HepG2 (cell line): Measurements from ENCODE around the gene C21orf58. TPM values are rescaled to one million over a fixed set of nuclear protein-coding genes. Genes with fewer than 3 reads are reported as not detected.

Experiments
- ATAC-seq: fragments of 200-7000 bp; cut with Tn5 transposase; 3 replicates; pipeline ENCODE4 v1.9.1; 2020; ENCODE audit warnings: mild to moderate bottlenecking, moderate library complexity
- BruUV-seq: library from RNA; stranded (reverse); fragments of 400-500 nt; replicated peaks from 2 replicates; lab custom pipeline; 2021; lab: Mats Ljungman, UMichigan
- CTCF ChIA-PET: fragments of 300-600 bp; formaldehyde crosslinking; extraction: SDS; loops from one replicate; lab custom pipeline; 2021; ENCODE audit warnings: low total read pairs, inconsistent platforms, low intra/inter-chr PET ratio; lab: Yijun Ruan, JAX
- POLR2A ChIA-PET: fragments of 350-600 bp; sonication (Branson Sonifier 250); formaldehyde crosslinking; loops from one replicate; lab custom pipeline; 2020; ENCODE audit warnings: antibody characterized with exemption, inconsistent platforms; lab: Yijun Ruan, JAX
- DNase-seq: peaks from one replicate; pipeline ENCODE4 v3.0.0-alpha.2; 2015; ENCODE audit warnings: low spot score
- FAIRE-seq: peaks from 3 replicates; lab custom pipeline; 2011; peaks lifted over from hg19 to GRCh38; lab: Jason Lieb, UNC
- H2AFZ ChIP-seq: one replicate; pipeline ENCODE4 v1.6.1; 2011; ENCODE audit warnings: low read length, inconsistent platforms
- H3K27ac ChIP-seq: fragments of 300-600 bp; 3 replicates; pipeline ENCODE4 v1.8.0; 2011; ENCODE audit warnings: mixed run types, mild to moderate bottlenecking, mixed read lengths, low read length, inconsistent platforms; ENCODE audit not compliant: insufficient read depth; ENCODE audit errors: extremely low read length
- H3K27me3 ChIP-seq, 2 experiments: fragments of 200-600 bp in 1 of 2; 2 replicates in 1 of 2; 3 replicates in 1 of 2; pipeline versions ENCODE4 v1.6.0 to v1.8.0; 2011; ENCODE audit warnings: low read length in 2 of 2, mild to moderate bottlenecking in 2 of 2, moderate library complexity in 2 of 2, inconsistent platforms in 1 of 2; ENCODE audit not compliant: insufficient read depth in 2 of 2, control insufficient read depth in 1 of 2
- H3K36me3 ChIP-seq, 2 experiments: fragments of 200-600 bp in 1 of 2; replicated peaks in 1 of 2; 2 replicates in 1 of 2; 3 replicates in 1 of 2; pipeline versions ENCODE4 v1.5.1 to v1.8.0; 2011; ENCODE audit warnings: low read length in 2 of 2, inconsistent platforms in 1 of 2; ENCODE audit not compliant: insufficient read depth in 2 of 2, control insufficient read depth in 1 of 2
- H3K4me1 ChIP-seq: 2 replicates; pipeline ENCODE4 v1.5.1; 2012; ENCODE audit warnings: low read length, inconsistent platforms; ENCODE audit not compliant: insufficient read depth
- H3K4me2 ChIP-seq: 2 replicates; pipeline ENCODE4 v1.6.0; 2011; ENCODE audit warnings: low read depth, low read length, inconsistent platforms
- H3K4me3 ChIP-seq, 3 experiments: fragments of 200-600 bp in 1 of 3; sonication (generic), shearing (Covaris generic) in 1 of 3; replicated peaks in 1 of 3; 2 replicates each; pipeline ENCODE4 v1.5.1; 2011 to 2016; ENCODE audit warnings: low read length in 3 of 3, inconsistent platforms in 2 of 3, low read depth in 2 of 3, mild to moderate bottlenecking in 2 of 3, control low read depth in 1 of 3, mixed read lengths in 1 of 3; ENCODE audit not compliant: insufficient read depth in 1 of 3
- H3K79me2 ChIP-seq: one replicate; pipeline ENCODE4 v1.6.1; 2011; ENCODE audit warnings: low read length, inconsistent platforms; ENCODE audit not compliant: insufficient read depth
- H3K9ac ChIP-seq: 2 replicates; pipeline ENCODE4 v1.6.0; 2011; ENCODE audit warnings: mild to moderate bottlenecking, low read depth, low read length, inconsistent platforms; ENCODE audit not compliant: insufficient read depth
- H3K9me3 ChIP-seq: 2 replicates; pipeline ENCODE4 v1.5.1; 2012; ENCODE audit warnings: mild to moderate bottlenecking, low read length
- H4K20me1 ChIP-seq: 2 replicates; pipeline ENCODE4 v1.6.0; 2011; ENCODE audit warnings: inconsistent platforms, mild to moderate bottlenecking, low read length, moderate library complexity; ENCODE audit not compliant: insufficient read depth
- CBX2 ChIP-seq, 2 experiments: fragments of 200-600 bp in 1 of 2; sonication (generic); formaldehyde crosslinking in 1 of 2; IDR thresholded peaks; 2 replicates each; pipeline versions ENCODE4 v1.7.0 to v1.8.1; 2018 to 2022; ENCODE audit warnings: low read depth in 2 of 2, low read length in 1 of 2, mild to moderate bottlenecking in 1 of 2, missing genetic modification reagents in 1 of 2
- HNF1A ChIP-seq, 2 experiments: sonication (generic) in 1 of 2; formaldehyde crosslinking in 1 of 2; IDR thresholded peaks; 2 replicates each; pipeline versions ENCODE4 v1.4.0 to v1.6.1; 2016 to 2020; ENCODE audit warnings: borderline replicate concordance in 1 of 2, low read depth in 1 of 2, mild to moderate bottlenecking in 1 of 2, missing genetic modification reagents in 1 of 2
- HNF1B ChIP-seq: sonication (generic); formaldehyde crosslinking; IDR thresholded peaks from 2 replicates; pipeline ENCODE4 v1.5.1; 2020; ENCODE audit warnings: mild to moderate bottlenecking, moderate library complexity, missing genetic modification reagents
- KAT2B ChIP-seq: fragments of 150-350 bp; IDR thresholded peaks from 2 replicates; pipeline ENCODE4 v1.6.1; 2014; ENCODE audit warnings: low read depth, low read length, borderline replicate concordance
- NONO ChIP-seq, 2 experiments: fragments of 450-650 bp in 1 of 2; sonication (generic) in 1 of 2; formaldehyde crosslinking in 1 of 2; IDR thresholded peaks in 1 of 2; conservative IDR thresholded peaks in 1 of 2; 2 replicates each; pipeline versions ENCODE4 v1.6.1 to v1.8.0; 2017 to 2022; ENCODE audit warnings: mild to moderate bottlenecking in 1 of 2, missing genetic modification reagents in 1 of 2, moderate library complexity in 1 of 2
- PHF8 ChIP-seq: sonication (generic); formaldehyde crosslinking; IDR thresholded peaks from 2 replicates; pipeline ENCODE4 v1.5.0; 2020; ENCODE audit warnings: missing genetic modification reagents
- TBP ChIP-seq: sonication (generic); formaldehyde crosslinking; IDR thresholded peaks from 2 replicates; pipeline ENCODE4 v1.5.0; 2020; ENCODE audit warnings: missing genetic modification reagents
- ZEB1 ChIP-seq: IDR thresholded peaks from 2 replicates; pipeline ENCODE4 v1.6.1; 2012; ENCODE audit warnings: mild to moderate bottlenecking, low read depth, inconsistent platforms; ENCODE audit not compliant: insufficient replicate concordance
- ZNF652 ChIP-seq: IDR thresholded peaks from 2 replicates; pipeline ENCODE4 v1.6.1; 2016; ENCODE audit warnings: low read depth, borderline replicate concordance
- WGBS: methylation state at CpG from one replicate; pipeline ENCODE4 v1.1.6; 2017; ENCODE audit warnings: low lambda C conversion rate; 5-methylcytosine and 5-hydroxymethylcytosine counted together
- in situ Hi-C: cut with HindIII; loops from 2 replicates; pipeline ENCODE4 v1.10.0; 2017; ENCODE audit warnings: low pct_unique_long_range_greater_than_20kb; ENCODE audit not compliant: extremely low pct_ligation_motif_present
- intact Hi-C: fragments of 100-400 bp; cut with micrococcal nuclease; formaldehyde crosslinking; loops from one replicate; pipeline ENCODE4 v1.10.0; 2022; ENCODE audit not compliant: unreplicated experiment
- polyA plus RNA-seq, 8 experiments: library from polyadenylated mRNA; depleted of rRNA in 3 of 8; stranded (reverse) in 7 of 8; unstranded in 1 of 8; fragments of >200 nt; fragmentation: Illumina TruSeq in 4 of 8; extraction: Trizol in 4 of 8; gene quantifications; 2 replicates each; pipeline versions ENCODE4 v1.2.1 to v1.2.3, GENCODE V29; 2011 to 2016; ENCODE audit warnings: low read depth in 4 of 8, missing spikeins in 1 of 8, mixed read lengths in 1 of 8; ENCODE audit not compliant: insufficient read depth in 1 of 8
- total RNA-seq, 5 experiments: library from RNA; depleted of rRNA; stranded (reverse); fragments of >200 nt; fragmentation: Illumina TruSeq; extraction: Trizol; gene quantifications; 2 replicates each; pipeline ENCODE4 v1.2.3, GENCODE V29; 2016; ENCODE audit warnings: low read depth in 1 of 5
- TF ChIP-seq, protein P1 (sequence below): IDR thresholded peaks from 2 replicates; pipeline ENCODE4 v1.6.1; 2016; ENCODE audit warnings: mild to moderate bottlenecking
- TF ChIP-seq, protein P2 (sequence below): sonication (generic); formaldehyde crosslinking; IDR thresholded peaks from 2 replicates; pipeline ENCODE4 v1.4.0; 2020; ENCODE audit warnings: missing genetic modification reagents, mild to moderate bottlenecking, borderline replicate concordance

The C21orf58 gene
- total and polyA plus RNA-seq, 2 of the 13 experiments (the other 11 are each of a cell fraction or from before 2014, with no cell fraction given): 3.5 to 6.8 TPM

DNA sequence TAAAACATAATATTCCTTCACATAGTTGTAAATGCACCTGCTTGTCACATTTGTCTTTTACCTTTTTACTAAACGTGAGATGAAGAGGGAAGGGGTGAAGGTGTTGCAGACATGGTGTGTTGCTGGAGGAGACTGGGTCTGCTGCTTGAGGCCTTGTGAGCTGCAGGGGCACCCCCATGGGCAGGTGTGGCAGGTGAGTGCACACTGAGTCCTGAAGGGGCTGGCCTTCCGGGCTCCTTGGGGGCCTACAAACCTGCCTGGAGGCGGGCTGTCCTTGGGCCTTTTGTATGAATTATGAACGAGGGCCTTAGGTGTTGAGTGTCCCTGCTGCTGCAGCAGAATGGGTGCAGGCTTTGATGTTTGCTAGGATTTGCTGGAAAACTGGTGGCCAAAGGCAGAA lies 4.0 kb upstream of the C21orf58 start (continued):
- TF ChIP-seq, protein P1, sequence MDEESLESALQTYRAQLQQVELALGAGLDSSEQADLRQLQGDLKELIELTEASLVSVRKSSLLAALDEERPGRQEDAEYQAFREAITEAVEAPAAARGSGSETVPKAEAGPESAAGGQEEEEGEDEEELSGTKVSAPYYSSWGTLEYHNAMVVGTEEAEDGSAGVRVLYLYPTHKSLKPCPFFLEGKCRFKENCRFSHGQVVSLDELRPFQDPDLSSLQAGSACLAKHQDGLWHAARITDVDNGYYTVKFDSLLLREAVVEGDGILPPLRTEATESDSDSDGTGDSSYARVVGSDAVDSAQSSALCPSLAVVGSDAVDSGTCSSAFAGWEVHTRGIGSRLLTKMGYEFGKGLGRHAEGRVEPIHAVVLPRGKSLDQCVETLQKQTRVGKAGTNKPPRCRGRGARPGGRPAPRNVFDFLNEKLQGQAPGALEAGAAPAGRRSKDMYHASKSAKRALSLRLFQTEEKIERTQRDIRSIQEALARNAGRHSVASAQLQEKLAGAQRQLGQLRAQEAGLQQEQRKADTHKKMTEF: no peak

- no peak overlapping the region for H2AFZ ChIP-seq
- H3K79me2 ChIP-seq: peaks cover 47% of the 10 kb centered on the region
- no peak for ATAC-seq
- no peaks in the 10 kb centered on the region; a peak in 1 of 5 replicates for H3K27me3 ChIP-seq
- H4K20me1 ChIP-seq: no peaks in the 10 kb centered on the region
- WGBS: 44% methylated on average over 15 of the region's 15 CpGs
- no peak overlapping the region for H3K27ac ChIP-seq
- ChIA-PET POLR2A (interaction anchor here (1.7 kb wide), 1 partner anchor 31 kb away, joined by 4 read pairs; no protein-coding TSS in a partner anchor), CTCF (interaction anchor here (1.3 kb wide), 1 partner anchor 179 kb away, joined by 5 read pairs; no protein-coding TSS in a partner anchor)
- intact Hi-C loops (no loop called here), in situ Hi-C loops (no loop called here)
- H3K4me1 ChIP-seq: peaks cover 41% of the 10 kb centered on the region
- H3K9me3 ChIP-seq: no peaks in the 10 kb centered on the region
- H3K36me3 ChIP-seq: peaks cover 5 to 27% of the 10 kb centered on the region in 2 experiments; a peak in 3 of 5 replicates
- no TSS peak for BruUV-seq
- H3K9ac ChIP-seq: no peak overlapping the region; the same call in 1 of the 2 replicates
- FAIRE-seq: peak; percentile 37
- H3K4me3 ChIP-seq: peak overlapping the region in 2 of 3 experiments; percentile 95 to 96; a peak in 4 of 6 replicates
- H3K4me2 ChIP-seq: peak overlapping the region; percentile 100
- DNase-seq: peak; percentile 32
- TF ChIP-seq ZNF652 (CRISPR knock-in tag): no peak
- TF ChIP-seq ZEB1: peak; percentile 95
- TF ChIP-seq, protein P2, sequence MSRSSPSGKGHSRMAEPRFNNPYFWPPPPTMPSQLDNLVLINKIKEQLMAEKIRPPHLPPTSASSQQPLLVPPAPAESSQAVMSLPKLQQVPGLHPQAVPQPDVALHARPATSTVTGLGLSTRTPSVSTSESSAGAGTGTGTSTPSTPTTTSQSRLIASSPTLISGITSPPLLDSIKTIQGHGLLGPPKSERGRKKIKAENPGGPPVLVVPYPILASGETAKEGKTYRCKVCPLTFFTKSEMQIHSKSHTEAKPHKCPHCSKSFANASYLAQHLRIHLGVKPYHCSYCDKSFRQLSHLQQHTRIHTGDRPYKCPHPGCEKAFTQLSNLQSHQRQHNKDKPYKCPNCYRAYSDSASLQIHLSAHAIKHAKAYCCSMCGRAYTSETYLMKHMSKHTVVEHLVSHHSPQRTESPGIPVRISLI (CRISPR knock-in tag): peak; percentile 31; the same call in 1 of the 2 replicates
- peak; percentile 16; the same call in 1 of the 2 replicates for TF ChIP-seq HNF1A (IDR thresholded peaks at IDR 0.05; ENCODE audit: low read depth)
- no peak for TF ChIP-seq HNF1A (CRISPR knock-in tag; IDR thresholded peaks at IDR 0.05; ENCODE audit: borderline replicate concordance)
- TF ChIP-seq KAT2B: no peak
- TF ChIP-seq TBP (CRISPR knock-in tag): no peak
- no peak for TF ChIP-seq CBX2 (IDR thresholded peaks at IDR 0.05; ENCODE audit: low read depth, low read length)
- no peak for TF ChIP-seq CBX2 (CRISPR knock-in tag; IDR thresholded peaks at IDR 0.05; ENCODE audit: low read depth)
- TF ChIP-seq NONO (IDR thresholded peaks at IDR 0.05): no peak
- 0 out of 2 replicates have a peak, but pooled peaks have one; percentile 33 for TF ChIP-seq NONO (CRISPR knock-in tag; conservative IDR thresholded peaks at IDR 0.05)
- 0 out of 2 replicates have a peak, but pooled peaks have one; percentile 56 for TF ChIP-seq HNF1B (CRISPR knock-in tag)
- TF ChIP-seq PHF8: no peak
Observed at GRCh38 chr21:46326110-46326703, 2.5 kb upstream of the C21orf58 start.
